ENCODE measurements around the gene MCMBP.

- no peak for TF ChIP-seq POLR2A (IDR thresholded peaks at IDR 0.05; ENCODE audit: low read length)
- no peak for TF ChIP-seq GATA1 (IDR thresholded peaks at IDR 0.05; ENCODE audit: low read depth, low read length)
Measured at GRCh38 chr10:119852822-119853221, 19.8 kb downstream of the MCMBP start.

Data from erythroblast (primary cell).